ENCODE measurements around the gene XRCC4. TPM values are rescaled to one million over a fixed set of nuclear protein-coding genes. Genes with fewer than 3 reads are reported as not detected.

Gene XRCC4
- total and polyA plus RNA-seq, 2 of the 8 experiments (the other 6 are each of a cell fraction or from before 2014, with no cell fraction given) = 3.0 to 8.3 TPM

DNA sequence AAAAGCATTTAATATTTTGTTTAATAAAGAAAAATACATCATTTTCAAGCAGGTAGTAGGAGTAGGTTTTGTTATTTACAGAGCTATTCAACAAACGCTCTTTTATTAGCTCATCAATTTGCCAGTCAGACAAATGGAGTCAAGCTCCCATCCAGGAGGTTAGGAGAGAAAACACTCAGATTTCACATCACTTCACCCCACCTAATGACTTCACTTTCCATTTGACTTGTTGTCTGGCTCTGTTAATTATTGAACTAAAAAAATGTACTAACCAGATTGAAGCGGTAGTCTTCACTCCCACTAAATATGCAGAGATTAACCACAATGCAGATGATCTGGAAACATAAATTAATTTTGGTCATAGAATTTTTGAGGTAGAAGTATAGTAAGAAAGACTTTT lies 200.6 kb downstream of the XRCC4 start (continued):
- TF ChIP-seq, protein P1, sequence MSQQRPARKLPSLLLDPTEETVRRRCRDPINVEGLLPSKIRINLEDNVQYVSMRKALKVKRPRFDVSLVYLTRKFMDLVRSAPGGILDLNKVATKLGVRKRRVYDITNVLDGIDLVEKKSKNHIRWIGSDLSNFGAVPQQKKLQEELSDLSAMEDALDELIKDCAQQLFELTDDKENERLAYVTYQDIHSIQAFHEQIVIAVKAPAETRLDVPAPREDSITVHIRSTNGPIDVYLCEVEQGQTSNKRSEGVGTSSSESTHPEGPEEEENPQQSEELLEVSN (IDR thresholded peaks at IDR 0.05) = no peak
